ENCODE measurements around the gene RIMKLB.
"Not testable (repeated sequence)": the region's sequence is repeated elsewhere in the genome, so short reads cannot be mapped to it uniquely, and the experiment has no call there.

The RIMKLB gene

DNA sequence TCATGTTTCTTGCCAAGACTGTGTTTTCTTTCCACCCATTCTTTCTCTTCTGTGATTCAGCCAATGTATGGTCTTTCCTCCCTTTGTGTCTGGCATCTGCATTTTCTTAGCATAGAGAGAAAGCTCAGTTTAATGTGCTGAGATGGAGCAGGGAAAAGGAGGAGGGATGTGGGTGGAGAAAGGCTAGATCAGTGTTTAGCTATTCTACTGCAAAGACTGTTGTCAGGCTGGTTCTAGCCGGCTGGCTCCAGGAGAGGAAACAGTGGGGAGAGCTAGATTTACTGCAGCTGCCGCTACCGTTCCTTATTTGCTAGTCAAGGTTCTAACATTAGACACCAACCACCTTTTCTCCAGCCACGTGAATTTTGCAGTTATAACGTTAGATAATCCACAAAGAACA is 5.2 kb upstream of the RIMKLB start:
- no peak for DNase-seq (ENCODE audit: low read depth)

DNA sequence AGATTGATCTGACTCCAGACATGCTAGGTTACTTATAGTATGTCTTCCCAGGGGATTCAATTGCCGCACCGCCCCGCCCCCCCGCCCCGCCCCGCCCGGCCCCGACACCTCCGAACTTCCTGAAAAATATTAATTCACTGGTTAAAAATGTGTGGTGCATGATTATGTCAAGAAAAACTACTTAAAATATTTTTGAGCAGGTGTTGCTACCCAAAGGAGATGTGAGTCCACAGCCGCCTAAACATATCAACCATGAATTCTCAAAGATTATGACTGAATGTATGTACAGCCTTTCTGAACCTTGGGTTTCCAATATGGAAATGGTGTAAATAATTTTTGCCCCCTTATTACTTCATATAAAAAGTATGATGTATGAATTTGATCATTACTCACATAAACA is 2.7 kb upstream of the RIMKLB start:
- no peak for DNase-seq (ENCODE audit: low read depth)

DNA sequence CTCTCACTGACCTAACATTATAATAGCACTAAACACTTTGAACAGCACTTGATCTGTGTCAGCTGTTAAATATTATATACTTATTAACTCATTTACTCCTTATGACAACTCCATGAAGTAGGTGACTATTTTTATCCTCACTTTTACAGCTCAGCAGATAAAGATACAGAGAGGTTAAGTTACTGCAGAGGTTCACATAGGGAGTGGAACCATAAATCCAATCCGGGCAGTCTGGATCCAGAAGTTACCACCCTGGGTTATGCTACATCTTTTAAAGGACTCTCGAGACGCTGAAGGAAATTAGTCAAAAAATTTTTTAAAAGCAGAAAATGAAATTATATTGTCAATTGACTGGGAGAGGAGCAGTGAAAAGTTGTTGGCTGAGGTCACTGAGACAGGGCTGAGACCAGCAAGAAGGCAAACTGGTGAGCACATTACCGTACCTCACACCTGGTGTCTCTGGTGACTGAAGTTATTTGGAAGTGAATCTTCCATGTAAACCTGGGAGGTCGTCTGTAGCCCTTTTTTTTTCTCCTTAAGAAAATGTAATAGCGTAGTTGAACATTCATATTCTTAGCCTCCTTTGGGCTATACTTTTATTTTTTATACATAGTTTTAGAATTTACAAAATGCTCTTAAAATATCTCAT is 1.2 kb upstream of the RIMKLB start:
- no peak for DNase-seq (ENCODE audit: low read depth)

DNA sequence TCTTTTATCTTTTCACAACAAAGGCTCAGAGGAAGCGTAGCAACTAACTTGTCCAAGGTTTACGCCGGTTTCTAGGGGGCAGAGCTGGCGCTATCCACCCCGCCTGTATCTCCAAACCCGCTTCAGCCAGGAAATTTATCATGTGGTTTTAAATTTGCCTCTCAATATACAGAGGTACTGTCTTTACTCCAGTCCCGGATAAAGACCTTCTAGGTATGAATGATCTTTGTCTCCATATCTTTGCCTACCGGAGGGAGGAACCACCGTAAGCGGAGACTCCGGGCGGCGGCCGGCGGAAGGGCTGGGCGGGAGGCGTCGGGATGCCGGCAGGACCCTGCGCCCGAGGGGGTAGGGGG is 693 bp upstream of the RIMKLB start:
- DNase-seq (ENCODE audit: low read depth), result no peak

DNA sequence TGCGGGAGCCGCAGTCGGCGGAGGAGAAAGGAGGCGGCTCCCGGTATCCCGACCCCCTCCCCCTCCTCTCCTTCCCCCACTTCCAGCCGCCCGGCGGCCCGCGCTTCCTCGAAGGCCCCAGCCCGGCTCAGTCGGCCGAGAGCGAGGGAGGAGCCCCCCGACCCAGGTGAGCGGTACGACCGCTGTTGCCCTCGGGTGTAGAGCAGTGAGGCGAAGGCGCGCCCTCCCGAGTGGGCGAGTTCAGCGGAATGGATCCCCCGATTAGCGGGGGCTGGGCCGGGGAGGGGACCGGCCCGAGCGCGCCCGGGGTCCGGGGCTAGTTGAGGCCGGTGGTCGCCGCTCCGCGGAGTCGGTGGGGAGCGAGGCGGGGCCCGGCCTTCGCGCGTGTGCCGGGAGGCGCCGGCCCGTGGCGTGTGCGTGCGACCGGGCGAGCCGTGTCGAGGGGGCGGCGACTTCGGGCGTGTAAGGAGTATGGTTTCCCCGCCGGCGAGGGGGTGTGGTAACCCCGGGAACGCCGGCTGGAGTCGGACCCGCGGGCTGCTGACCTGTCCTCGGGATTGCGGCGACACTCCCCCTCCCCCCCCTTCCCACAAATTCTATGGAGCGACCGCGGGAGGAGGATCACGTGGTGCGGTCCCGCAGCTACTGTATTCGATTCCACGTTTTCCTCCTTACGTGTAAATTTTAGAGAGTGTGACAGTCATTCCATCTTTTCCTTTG is 501 bp downstream of the RIMKLB start:
- DNase-seq (ENCODE audit: low read depth), result no peak

DNA sequence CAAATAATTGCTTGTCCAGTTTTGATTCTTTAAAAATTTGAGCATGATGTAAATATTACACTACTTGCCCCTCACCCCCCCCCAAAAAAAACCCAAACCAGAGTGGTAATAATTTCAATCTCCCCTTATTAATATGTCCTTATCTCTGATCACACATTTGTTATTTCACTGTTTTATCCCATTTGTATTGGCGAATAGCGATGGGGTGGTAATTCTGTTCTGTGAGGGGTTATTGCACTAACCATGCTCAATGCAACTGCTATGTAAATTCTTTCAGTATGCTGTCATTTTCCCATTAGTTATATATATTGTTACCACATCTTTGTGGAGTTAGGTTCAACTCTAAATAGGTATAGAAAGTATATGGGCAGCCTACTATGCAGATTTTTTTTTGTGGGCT is 1.1 kb downstream of the RIMKLB start:
- no peak for DNase-seq (ENCODE audit: low read depth)

DNA sequence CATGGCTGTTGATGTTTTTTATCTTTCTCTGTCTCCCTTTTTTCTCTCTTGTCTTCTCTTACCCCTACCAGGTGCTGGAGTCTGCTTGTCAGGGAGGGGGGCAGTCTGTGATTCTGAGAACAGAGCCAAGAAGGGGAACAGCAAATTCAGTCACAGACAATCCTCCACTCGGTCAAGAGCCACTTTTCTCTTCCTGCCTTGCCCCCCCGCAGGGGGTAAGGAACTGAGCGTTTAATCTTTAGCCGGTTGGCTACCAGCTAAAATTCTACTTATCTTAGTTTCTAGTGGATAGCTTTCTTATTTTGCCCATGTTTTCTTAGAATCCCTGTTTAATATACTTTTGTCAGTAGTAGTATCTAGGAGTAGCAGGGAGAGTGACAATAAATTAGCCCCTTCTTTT is 1.9 kb downstream of the RIMKLB start:
- DNase-seq (ENCODE audit: low read depth), result no peak

DNA sequence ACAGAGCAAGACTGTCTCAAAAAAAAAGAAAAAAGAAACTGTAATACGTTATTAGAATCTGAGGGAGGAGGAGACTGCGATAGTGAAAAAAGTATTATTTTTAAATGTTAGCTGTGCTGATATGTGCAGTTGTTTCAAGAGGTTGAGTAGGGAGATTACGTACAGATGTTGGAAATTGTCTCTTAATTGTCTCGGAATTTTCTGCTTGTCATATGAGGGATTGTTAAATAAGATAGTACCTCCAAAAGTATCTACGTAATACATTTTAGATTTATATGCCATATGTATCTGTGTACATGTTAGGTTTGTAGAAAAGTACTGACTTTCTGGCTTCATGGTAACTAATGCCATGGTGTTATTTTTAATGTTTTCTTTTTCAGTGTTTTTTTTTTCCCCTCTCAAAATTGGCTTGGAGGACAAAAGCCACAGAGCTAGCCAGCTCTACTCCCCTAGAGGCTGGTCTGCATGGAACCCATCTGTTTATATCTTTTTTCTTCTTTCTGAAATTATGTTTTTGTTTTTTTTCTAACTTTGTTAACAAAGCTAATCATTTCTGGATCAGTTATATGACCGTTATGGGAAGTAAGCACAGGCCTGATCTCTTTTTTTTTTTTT is 3.4 kb downstream of the RIMKLB start:
- DNase-seq (ENCODE audit: low read depth), result no peak

DNA sequence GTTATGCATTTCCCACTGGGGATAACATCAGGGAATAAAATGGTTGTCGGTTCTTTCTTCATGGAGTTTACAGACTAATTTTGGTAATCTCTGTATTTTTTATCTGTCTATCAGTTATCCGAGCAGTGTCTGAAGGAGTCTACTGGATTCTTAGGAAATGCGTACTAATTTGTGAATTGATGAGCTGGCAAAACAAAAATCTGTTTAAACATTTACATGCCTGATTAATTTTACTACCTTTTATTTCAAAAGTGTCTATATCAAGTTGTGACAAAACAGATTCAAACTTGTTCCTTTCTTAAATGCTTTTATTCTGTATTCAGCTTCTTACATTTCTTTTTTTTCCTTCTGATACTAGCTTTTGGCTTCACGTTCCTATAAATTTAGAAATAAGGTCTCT is 4.4 kb downstream of the RIMKLB start:
- DNase-seq (ENCODE audit: low read depth), result no peak

DNA sequence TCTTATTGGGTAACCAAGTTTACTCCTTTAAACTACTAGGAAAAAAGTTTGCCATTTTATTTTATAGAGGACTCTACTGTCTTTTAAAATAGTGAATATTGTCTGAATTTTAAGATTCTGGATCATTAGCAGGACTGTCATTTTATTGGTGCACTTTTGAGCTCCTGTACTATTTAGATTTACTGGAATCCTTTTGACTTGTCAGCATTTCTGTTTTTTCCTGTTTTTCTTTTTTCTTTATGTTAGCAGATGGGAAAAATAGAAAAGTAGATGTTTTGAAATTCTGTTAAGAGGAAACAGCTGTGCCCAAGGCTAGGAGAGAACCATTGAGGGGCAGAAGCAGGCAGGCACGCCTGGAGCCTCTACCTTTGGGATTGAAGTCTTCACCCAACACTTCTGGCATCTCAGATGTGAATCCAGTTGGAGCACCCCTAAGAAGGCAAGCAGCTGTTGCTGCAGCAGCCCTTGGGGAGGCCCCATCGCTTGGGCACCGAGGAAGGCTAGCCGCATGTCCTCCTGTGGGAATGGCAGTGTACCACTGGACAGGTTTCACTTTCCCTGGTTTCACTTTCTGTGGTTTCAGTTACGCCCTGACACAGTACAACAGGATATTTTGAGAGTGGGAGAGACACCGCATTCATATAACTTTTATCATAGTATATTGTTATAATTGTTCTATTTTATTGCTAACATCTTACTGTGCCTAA is 11.5 kb downstream of the RIMKLB start:
- no peak for DNase-seq (ENCODE audit: low read depth)

DNA sequence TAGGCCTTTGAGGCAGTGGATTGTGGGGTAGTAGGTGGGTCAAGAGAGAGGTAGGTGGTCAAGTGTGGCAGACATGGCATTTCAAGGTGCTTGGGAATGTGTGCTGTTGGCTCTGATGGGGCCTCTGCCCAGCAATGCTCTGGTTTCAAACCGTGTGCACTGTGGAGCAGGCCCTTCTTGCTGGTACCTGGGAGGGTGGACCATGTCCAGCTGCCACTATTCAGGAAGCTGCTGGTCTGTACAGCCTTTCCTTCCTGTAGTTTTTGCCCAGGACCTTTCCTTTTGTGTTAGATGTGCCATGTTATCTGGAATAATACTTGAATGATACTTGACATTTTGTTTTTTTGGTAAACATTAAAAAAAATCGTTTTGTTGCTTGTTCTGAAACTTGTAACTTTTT is 14.8 kb downstream of the RIMKLB start:
- no peak for DNase-seq (ENCODE audit: low read depth)

DNA sequence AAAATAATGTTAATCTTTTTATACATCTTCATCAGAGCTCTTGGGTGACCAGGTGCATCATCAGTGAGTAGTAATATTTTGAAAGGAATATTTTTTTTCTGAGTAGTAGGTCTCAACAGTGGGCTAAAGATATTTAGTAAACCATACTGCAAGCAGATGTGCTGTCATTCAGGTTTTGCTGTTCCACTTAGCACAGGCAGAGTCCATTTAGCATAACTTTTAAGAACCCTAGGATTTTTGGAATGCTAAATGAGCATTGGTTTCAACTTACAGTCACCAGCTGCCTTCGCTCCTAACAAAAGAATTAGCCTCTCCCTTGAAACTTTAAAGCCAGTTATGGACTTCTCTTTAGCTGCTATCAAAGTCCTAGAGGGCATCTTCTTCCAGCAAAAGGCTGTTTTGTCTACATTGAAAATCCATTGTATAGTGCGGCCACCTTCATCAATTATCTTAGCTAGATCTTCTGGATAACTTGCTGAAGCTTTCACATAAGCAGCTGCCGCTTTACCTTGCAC is 24.6 kb downstream of the RIMKLB start:
- DNase-seq (ENCODE audit: low read depth), result no peak

DNA sequence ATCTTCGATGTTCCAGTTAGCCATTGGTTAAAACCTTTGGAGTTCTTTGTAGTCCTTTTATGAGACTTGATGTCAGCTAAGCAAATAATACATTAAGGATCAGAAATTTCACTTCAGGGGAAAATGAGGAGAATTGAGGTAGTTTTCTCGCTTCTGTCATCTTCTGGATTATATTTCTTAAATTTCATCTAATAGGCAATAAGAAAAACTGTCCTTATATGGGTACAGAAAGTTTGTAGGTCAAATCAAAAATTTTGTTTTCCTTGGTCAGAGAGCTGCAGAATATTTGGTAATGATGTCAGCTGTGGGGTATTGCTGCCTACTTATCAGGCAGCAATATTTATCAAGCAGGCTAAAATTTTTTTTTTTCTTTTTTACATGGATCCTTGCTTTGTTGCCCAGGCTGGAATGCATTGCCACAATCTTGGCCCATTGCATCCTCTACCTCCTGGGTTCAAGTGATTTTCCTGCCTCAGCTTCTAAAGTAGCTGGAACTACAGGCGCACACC is 37.1 kb downstream of the RIMKLB start:
- no peak for DNase-seq (ENCODE audit: low read depth)

DNA sequence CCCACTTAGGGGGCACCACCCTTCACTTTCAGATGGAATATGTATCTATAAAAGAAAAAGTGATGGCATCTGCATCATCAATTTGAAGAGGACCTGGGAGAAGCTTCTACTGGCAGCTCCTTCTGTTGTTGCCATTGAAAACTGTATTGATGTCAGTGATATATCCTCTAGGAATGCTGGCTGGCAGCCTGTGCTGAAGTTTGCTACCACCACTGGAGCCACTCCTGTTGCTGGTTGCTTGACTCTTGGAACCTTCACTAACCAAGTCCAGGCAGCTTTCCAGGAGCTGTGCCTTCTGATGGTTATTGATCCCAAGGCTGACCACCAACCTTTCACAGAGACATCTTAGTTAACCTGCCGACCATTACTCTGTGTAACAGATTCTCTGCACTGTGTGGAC is 44.7 kb downstream of the RIMKLB start:
- DNase-seq (ENCODE audit: low read depth), result no peak

DNA sequence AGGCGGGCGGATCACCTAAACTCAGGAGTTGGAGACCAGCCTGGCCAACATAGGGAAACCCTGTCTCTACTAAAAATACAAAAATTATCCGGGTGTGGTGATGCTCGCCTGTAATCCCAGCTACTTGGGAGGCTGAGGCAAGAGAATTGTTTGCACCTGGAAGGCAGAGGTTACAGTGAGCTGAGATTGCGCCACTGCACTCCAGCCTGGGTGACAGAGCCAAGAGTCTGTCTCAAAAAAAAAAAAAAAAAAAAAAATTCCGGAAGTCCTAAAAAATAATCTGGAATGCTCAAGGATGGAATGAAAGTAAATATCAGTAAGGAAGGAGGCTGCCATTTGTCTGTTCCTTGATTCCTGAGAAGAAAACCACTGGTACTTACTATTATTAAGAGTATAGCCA is 45.3 kb downstream of the RIMKLB start:
- DNase-seq (ENCODE audit: low read depth), result not testable (repeated sequence)

DNA sequence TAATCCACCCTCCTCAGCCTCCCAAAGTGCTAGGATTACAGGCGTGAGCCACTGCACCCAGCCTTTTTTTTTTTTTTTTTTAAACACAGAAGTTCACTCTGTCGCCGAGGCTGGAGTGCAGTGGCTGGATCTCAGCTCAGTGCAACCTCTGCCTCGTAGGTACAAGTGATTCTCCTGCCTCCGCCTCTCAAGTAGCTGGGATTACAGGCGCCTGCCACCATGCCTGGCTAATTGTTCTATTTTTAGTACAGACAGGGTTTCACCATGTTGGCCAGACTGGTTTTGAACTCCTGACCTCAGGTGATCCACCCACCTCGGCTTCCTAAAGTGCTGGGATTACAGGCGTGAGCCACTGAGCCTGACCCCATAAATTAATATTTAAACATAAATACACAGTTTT is 47.8 kb downstream of the RIMKLB start:
- DNase-seq (ENCODE audit: low read depth), result not testable (repeated sequence)

DNA sequence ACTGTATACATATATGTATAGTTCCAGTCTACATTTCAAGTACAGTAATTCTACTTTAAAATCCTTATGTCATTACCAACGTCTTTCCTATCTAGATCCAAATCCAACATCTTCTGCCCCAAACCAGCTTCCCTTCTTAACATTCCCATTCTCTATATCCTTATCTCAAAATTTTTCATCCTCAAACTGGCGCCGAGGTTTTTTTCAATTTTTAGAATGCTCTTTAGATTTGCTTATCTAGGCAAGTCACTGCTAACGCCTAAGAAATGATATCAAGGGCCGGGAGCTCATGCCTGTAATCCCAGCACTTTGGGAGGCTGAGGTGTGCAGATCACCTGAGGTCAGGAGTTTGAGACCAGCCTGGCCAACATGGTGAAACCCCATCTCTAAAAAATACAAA is 48.3 kb downstream of the RIMKLB start:
- no peak for DNase-seq (ENCODE audit: low read depth)

DNA sequence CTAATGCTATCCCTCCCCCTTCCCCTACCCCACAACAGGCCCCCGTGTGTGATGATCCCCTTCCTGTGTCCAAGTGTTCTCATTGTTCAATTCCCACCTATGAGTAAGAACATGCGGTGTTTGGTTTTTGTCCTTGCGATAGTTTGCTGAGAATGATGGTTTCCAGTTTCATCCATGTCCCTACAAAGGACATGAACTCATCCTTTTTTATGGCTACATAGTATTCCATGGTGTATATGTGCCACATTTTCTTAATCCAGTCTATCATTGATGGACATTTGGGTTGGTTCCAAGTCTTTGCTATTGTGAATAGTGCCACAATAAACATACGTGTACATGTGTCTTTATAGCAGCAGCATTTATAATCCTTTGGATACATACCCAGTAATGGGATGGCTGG is 62.3 kb downstream of the RIMKLB start:
- not testable (repeated sequence) for DNase-seq (ENCODE audit: low read depth)

DNA sequence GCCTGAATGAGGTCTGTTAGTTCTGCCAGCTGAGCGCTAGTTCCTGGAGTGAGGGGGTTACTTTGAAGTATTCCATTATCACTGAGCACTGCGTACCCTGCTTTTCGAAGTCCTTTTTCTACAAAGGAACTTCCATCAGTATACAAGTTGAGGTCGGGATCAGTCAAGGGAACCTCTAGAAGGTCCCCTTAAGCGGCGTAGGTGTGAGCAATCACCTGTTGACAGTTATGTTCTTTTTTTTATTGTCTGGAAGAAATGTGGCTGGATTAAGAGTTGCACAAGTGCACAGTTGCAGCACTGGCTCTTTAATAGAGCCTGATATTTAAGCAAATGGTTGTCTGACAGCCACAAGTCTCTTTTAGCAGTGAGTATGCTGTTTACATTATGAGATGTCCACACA is 64.9 kb downstream of the RIMKLB start:
- not testable (repeated sequence) for DNase-seq (ENCODE audit: low read depth)

DNA sequence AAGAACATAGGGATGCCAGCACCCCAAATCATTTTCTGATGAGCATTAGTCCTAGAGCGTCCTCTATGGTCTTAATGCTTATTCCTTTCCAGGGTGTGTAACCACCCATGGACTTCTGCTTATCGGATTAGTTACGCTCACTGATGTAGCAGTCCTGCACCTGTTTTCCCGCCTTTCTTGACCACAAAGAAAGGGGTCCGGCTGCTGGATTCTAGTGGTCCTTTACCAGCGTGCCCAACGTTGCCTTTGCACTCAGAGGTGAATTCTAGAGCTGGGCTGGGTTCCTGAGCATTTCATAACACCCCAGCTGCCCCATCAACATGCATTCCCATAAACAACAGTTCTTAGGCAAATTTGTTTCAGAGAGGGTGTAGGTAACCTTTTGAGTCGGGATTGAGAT is 68.3 kb downstream of the RIMKLB start:
- not testable (repeated sequence) for DNase-seq (ENCODE audit: low read depth)

DNA sequence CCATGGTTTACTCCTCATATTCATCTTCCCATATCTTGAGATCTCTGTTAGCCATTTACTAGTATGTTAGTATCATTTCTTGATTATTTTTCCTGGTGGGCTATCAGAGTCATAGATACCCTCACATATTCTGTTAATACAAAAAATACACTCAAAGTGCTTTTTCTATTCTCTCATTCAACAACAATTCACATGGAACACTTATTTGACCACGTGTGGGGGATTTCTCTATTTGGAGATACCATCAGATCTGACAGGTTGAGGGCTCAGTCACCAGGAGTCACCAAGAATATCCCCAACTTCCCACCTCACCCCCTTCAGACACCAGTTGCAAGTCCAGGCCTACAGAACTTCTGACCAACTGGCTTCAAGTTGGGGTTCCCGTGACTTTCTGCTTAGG is 72.7 kb downstream of the RIMKLB start:
- no peak for DNase-seq (ENCODE audit: low read depth)

DNA sequence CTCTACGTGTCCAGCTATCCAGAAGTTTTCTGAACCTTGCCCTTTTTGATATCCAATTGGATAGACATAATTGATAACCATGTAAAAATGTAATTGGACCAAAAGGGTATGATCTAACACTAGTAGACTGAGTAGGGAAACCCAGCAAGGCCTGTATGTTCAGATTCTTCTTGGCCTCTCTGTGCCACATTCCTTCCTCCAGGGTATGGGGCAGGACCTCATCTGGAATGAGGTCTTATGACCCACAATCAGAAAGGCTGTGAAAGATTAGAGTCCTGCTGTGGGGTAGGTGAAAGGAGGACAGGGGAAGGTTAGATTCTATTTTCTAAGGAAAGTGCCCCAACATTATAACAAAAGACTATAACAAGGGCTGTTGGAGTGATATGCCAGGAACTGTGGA is 73.3 kb downstream of the RIMKLB start:
- no peak for DNase-seq (ENCODE audit: low read depth)

DNA sequence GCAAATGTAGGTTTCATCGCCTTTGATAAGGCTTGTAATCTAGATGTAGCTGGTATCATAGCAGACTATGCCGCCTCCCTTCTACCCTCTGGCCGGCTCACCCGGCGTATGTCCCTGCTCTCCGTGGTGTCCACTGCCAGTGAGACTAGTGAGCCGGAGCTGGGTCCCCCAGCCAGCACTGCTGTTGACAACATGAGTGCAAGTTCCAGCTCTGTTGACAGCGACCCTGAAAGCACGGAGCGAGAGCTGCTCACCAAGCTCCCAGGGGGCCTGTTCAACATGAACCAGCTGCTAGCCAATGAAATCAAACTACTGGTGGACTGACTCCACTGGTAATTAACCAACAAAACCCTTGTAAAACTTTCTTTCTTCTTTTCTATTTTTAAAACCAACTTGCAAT is 75.7 kb downstream of the RIMKLB start:
- no peak for DNase-seq (ENCODE audit: low read depth)

Data from stimulated activated CD8-positive, alpha-beta memory T cell treated with anti-CD3 and anti-CD28 coated beads, Interleukin-15, amount 100 ng/mL, for 1 hour (primary cell).